OCI-LY1 (cell line): Measurements from ENCODE around the gene PLEKHG4B.

Source experiments
- EZH2 ChIP-seq: fragments of 200-600 bp; sonication (generic), shearing (Covaris generic); IDR thresholded peaks from 2 replicates; pipeline ENCODE4 v1.8.0; 2017; ENCODE audit warnings: borderline replicate concordance, mixed run types, mild to moderate bottlenecking, antibody characterized with exemption, low read length, moderate library complexity, mixed read lengths
- TF ChIP-seq, protein P1 (sequence below): fragments of 200-600 bp; sonication (generic), shearing (Covaris generic); IDR thresholded peaks from 2 replicates; pipeline ENCODE4 v1.5.1; 2017; ENCODE audit warnings: mild to moderate bottlenecking, antibody characterized with exemption, low read length, moderate library complexity, mixed read lengths

DNA sequence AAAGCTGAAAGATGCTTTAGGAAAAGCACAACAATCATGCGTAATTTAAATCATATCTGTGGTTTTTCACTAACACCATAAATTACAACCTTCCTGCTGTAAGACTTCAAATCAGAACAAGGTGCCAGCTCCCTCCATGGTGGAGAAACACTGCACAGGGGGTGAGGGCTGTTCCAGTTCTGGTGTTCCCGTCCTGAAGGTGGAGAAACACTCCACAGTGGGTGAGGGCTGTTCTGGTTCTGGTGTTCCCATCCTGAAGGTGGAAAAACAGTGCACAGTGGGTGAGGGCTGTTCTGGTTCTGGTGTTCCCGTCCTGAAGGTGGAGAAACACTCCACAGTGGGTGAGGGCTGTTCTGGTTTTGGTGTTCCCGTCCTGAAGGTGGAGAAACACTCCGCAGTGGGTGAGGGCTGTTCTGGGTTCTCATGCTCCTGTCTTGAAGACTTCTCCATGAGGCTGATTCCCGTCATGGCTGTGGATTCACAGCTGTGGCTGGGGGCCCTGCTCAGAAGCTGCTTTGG, 12.9 kb downstream of the PLEKHG4B start:
- no peak for TF ChIP-seq EZH2
- TF ChIP-seq, protein P1, sequence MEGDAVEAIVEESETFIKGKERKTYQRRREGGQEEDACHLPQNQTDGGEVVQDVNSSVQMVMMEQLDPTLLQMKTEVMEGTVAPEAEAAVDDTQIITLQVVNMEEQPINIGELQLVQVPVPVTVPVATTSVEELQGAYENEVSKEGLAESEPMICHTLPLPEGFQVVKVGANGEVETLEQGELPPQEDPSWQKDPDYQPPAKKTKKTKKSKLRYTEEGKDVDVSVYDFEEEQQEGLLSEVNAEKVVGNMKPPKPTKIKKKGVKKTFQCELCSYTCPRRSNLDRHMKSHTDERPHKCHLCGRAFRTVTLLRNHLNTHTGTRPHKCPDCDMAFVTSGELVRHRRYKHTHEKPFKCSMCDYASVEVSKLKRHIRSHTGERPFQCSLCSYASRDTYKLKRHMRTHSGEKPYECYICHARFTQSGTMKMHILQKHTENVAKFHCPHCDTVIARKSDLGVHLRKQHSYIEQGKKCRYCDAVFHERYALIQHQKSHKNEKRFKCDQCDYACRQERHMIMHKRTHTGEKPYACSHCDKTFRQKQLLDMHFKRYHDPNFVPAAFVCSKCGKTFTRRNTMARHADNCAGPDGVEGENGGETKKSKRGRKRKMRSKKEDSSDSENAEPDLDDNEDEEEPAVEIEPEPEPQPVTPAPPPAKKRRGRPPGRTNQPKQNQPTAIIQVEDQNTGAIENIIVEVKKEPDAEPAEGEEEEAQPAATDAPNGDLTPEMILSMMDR = no peak
